Brain microvascular endothelial cell (primary cell): ENCODE results near the gene KCNIP4.

Source experiments
- DNase-seq: peaks from one replicate; pipeline ENCODE4 v3.0.0-alpha.2; 2020
- H3K27ac ChIP-seq: fragments of 250-450 bp; sonication (Bioruptor Pico); 2 replicates; pipeline ENCODE4 v1.5.1; 2020; ENCODE audit warnings: mild to moderate bottlenecking, moderate library complexity
- H3K27me3 ChIP-seq: fragments of 250-450 bp; sonication (Bioruptor Pico); replicated peaks from 2 replicates; pipeline ENCODE4 v1.5.1; 2020; ENCODE audit warnings: mild to moderate bottlenecking
- H3K36me3 ChIP-seq: fragments of 250-450 bp; sonication (Bioruptor Pico); replicated peaks from 2 replicates; pipeline ENCODE4 v1.5.1; 2020; ENCODE audit warnings: mild to moderate bottlenecking
- H3K4me3 ChIP-seq: 2 replicates; pipeline ENCODE4 v1.5.1; 2011; ENCODE audit warnings: low read depth, mild to moderate bottlenecking, control low read depth, low read length, moderate library complexity
- in situ Hi-C: cut with HindIII; loops from 2 replicates; pipeline ENCODE4 v1.10.0; 2017; ENCODE audit warnings: low sequenced_read_pairs, low pct_ligation_motif_present
- TF ChIP-seq, protein P1 (sequence below): IDR thresholded peaks from 2 replicates; pipeline ENCODE4 v1.5.1; 2011; ENCODE audit warnings: low read depth, mild to moderate bottlenecking, moderate library complexity, low read length, control low read depth, inconsistent platforms; ENCODE audit errors: missing control alignments

The KCNIP4 gene

DNA sequence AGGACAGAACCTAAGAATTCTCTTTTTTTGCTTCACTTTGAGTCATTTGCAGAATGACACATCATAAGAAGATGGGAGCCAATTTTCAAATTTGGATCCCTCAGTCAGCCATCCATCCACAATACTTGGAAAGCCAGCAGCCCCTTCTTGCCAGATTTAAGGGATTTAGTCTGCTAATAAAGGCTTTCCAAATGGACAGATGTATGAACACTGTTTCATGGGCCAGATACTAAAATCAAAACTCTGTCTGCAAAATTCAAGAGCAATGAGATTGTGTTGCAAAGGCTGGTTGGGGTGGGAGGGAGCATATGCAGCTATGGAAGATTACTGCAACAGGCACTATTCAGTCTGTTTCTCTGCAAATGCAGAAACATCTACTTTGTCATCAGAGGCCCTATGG is 37.7 kb upstream of the KCNIP4 start:
- in situ Hi-C loops = no loop called here

DNA sequence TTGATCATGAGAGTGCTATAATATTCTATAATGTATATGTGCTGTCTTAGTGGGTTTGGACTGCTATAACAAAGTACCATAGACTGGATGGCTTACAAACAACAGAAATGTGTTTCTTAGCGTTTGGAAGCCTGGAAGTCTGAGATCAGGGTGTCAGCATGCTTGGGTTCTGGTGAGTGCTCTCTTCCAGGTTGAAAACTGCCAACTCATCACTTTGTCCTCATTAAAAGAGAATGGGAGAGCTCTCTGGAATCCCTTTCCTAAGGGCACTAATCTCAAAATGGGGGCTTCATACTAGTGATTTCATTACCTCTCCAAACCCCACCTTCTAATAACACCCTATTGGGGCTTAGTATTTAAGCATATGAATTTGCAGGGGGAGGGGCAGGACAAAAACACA is 33.5 kb upstream of the KCNIP4 start:
- Histone ChIP-seq H3K27me3 (no peaks in the 10 kb centered on the region), H3K27ac (no peak overlapping the region), H3K36me3 (no peaks in the 10 kb centered on the region), H3K4me3 (no peak overlapping the region)
- TF ChIP-seq, protein P1, sequence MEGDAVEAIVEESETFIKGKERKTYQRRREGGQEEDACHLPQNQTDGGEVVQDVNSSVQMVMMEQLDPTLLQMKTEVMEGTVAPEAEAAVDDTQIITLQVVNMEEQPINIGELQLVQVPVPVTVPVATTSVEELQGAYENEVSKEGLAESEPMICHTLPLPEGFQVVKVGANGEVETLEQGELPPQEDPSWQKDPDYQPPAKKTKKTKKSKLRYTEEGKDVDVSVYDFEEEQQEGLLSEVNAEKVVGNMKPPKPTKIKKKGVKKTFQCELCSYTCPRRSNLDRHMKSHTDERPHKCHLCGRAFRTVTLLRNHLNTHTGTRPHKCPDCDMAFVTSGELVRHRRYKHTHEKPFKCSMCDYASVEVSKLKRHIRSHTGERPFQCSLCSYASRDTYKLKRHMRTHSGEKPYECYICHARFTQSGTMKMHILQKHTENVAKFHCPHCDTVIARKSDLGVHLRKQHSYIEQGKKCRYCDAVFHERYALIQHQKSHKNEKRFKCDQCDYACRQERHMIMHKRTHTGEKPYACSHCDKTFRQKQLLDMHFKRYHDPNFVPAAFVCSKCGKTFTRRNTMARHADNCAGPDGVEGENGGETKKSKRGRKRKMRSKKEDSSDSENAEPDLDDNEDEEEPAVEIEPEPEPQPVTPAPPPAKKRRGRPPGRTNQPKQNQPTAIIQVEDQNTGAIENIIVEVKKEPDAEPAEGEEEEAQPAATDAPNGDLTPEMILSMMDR = no peak
- in situ Hi-C loops = no loop called here
- DNase-seq = no peak

More for the DNA sequence above, 37.7 kb upstream of the KCNIP4 start:
- no peak overlapping the region for H3K4me3 ChIP-seq
- no peaks in the 10 kb centered on the region for H3K27me3 ChIP-seq
- TF ChIP-seq, protein P1 = no peak
- DNase-seq = no peak
- no peak overlapping the region for H3K27ac ChIP-seq
- H3K36me3 ChIP-seq = no peaks in the 10 kb centered on the region

DNA sequence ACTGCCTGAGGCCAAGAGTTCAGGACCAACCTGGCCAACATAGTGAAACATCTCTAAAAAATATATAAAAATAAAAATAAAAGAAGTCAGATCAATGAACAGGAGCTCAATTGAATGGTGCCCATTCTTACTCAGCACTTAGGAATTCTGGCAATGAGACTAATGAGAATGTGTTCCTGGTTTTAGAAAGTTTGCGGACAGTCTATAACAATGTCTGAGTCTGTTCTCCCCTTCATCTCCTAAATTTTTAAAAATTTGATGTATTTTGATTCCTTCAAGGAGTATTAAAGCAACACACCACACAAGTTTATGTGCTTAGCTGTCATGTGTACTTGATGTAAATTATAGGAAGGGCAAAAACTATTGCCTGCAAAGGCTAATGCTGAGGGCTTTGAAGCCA is 30.6 kb upstream of the KCNIP4 start:
- DNase-seq = no peak
- Histone ChIP-seq H3K27ac (no peak overlapping the region), H3K27me3 (no peaks in the 10 kb centered on the region), H3K36me3 (no peaks in the 10 kb centered on the region), H3K4me3 (no peak overlapping the region)
- TF ChIP-seq, protein P1 = no peak
- in situ Hi-C loops = no loop called here

DNA sequence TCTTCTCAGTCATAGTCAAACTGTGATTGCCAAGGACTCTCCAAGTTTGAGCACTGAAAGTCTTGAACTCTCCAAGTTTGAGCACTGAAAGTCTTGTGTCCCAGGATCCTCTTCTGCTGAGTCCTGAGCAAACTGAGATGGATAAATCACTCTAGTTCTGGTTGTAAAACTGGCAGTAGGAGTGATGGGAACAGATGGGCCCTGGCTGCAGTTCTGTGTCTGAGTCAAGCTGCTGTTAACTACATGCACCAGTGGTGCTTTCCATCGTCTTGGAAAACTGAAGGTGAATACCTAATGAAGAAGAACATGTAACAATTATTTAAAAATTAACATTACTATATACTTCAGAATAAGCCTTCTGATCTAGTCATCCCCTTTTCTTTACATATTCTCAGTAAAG is 27.6 kb upstream of the KCNIP4 start:
- in situ Hi-C loops = no loop called here
- Histone ChIP-seq H3K36me3 (no peaks in the 10 kb centered on the region), H3K4me3 (no peak overlapping the region), H3K27ac (no peak overlapping the region), H3K27me3 (no peaks in the 10 kb centered on the region)
- TF ChIP-seq, protein P1 = no peak
- no peak for DNase-seq

DNA sequence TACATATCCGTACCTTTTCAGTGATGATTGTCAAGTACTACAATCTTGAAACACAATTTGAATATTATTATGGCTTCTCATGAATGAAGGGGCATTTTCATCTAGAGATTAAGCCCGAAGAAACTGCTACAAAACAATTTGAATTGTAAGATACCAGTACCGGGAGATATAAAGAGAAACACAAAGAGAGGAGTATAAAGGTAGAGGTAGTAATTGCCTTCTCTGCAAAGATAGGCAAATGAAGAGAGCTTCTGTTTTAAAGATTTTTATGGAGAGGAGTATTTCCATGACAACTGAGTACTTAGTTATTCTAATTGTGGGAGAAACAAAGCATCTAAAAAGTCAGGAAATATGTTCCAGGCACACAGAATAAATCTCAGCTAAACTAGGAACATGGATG is 25.3 kb upstream of the KCNIP4 start:
- H3K27ac ChIP-seq = no peak overlapping the region
- TF ChIP-seq, protein P1 = no peak

DNA sequence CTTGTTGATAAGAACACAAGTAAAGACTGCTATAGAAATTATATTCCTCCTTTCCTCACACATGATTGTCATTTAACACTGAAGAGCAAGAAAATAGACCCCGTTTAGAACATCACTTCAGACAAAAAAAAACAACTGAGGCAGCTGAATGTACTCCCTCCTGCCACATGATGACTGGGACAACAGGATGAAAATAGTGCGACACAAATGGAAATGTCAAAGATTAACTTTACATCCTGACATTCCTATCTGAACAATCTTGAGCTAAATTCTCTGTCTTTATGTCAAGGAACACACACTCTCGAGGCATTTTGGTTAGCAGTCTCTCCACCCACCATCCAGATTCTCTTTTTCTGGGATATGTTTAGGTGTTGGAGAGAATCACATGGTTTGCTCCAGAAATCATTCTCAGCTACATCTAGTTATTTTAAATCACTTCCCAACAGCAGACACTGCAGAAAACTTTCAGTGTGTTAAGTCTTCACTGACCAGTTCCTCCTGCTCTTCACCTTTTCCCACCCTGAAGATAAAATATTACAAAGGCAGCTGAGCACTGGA is 16.3 kb upstream of the KCNIP4 start:
- TF ChIP-seq, protein P1 = no peak
- in situ Hi-C loops = no loop called here
- DNase-seq = no peak
- Histone ChIP-seq H3K4me3 (no peak overlapping the region), H3K27ac (no peak overlapping the region), H3K36me3 (no peaks in the 10 kb centered on the region), H3K27me3 (no peaks in the 10 kb centered on the region)

More for the DNA sequence above, 25.3 kb upstream of the KCNIP4 start:
- in situ Hi-C loops = no loop called here
- Histone ChIP-seq H3K36me3 (no peaks in the 10 kb centered on the region), H3K27me3 (no peaks in the 10 kb centered on the region), H3K4me3 (no peak overlapping the region)
- DNase-seq = no peak
